Osteoblast (primary cell): ENCODE data around the gene IRX5. TPM values are rescaled to one million over a fixed set of nuclear protein-coding genes. Genes with fewer than 3 reads are reported as not detected.
A peak's percentile ranks its signal among the peaks of the same experiment; 100 is the strongest.

Experiments
- DNase-seq: peaks from one replicate; pipeline ENCODE4 v3.0.0; 2011; ENCODE audit warnings: low spot score, mixed read lengths; ENCODE audit not compliant: insufficient read length; ENCODE audit errors: missing footprints
- H2AFZ ChIP-seq: 2 replicates; pipeline ENCODE4 v1.6.0; 2011; ENCODE audit warnings: mild to moderate bottlenecking, low read length
- H3K27ac ChIP-seq: 2 replicates; pipeline ENCODE4 v1.5.1; 2011; ENCODE audit warnings: mild to moderate bottlenecking, low read depth, low read length, moderate library complexity
- H3K27me3 ChIP-seq: 2 replicates; pipeline ENCODE4 v1.6.0; 2012; ENCODE audit warnings: mild to moderate bottlenecking, control low read depth, inconsistent platforms, low read length, moderate library complexity; ENCODE audit not compliant: insufficient read depth
- H3K36me3 ChIP-seq: 2 replicates; pipeline ENCODE4 v1.5.1; 2011; ENCODE audit warnings: mild to moderate bottlenecking, low read length, control low read depth, moderate library complexity; ENCODE audit not compliant: insufficient read depth
- H3K4me1 ChIP-seq: 2 replicates; pipeline ENCODE4 v1.5.1; 2011; ENCODE audit warnings: mild to moderate bottlenecking, low read length, control low read depth, moderate library complexity; ENCODE audit not compliant: insufficient read depth
- H3K4me2 ChIP-seq: 2 replicates; pipeline ENCODE4 v1.6.0; 2011; ENCODE audit warnings: mild to moderate bottlenecking, low read length; ENCODE audit not compliant: insufficient read depth
- H3K4me3 ChIP-seq: fragments of 200-600 bp; sonication (generic); 3 replicates; pipeline ENCODE4 v1.5.1; 2012; ENCODE audit warnings: mild to moderate bottlenecking, low read length, inconsistent platforms; ENCODE audit not compliant: insufficient read depth
- H3K79me2 ChIP-seq: 2 replicates; pipeline ENCODE4 v1.6.0; 2012; ENCODE audit warnings: mild to moderate bottlenecking, low read length, control low read depth, inconsistent platforms; ENCODE audit not compliant: insufficient read depth
- H3K9me3 ChIP-seq: 2 replicates; pipeline ENCODE4 v1.5.1; 2011; ENCODE audit warnings: low read depth, low read length, control low read depth
- H4K20me1 ChIP-seq: 2 replicates; pipeline ENCODE4 v1.6.0; 2012; ENCODE audit warnings: mild to moderate bottlenecking, low read length, control low read depth; ENCODE audit not compliant: insufficient read depth
- CTCF ChIP-seq: IDR thresholded peaks from 2 replicates; pipeline ENCODE4 v1.5.1; 2011; ENCODE audit warnings: mild to moderate bottlenecking, low read depth, low read length, moderate library complexity; ENCODE audit errors: extremely low read depth
- total RNA-seq: library from RNA; depleted of rRNA; stranded (reverse); fragments of >200 nt; gene quantifications from 2 replicates; pipeline ENCODE4 v1.2.3, GENCODE V29; 2012

IRX5 gene
- total RNA-seq, 1 donor: 19.5 TPM

GRCh38 chr16:54921206-54921824, 9.3 kb upstream of the IRX5 start:
- Histone ChIP-seq H2AFZ (no peak overlapping the region), H3K4me3 (no peak overlapping the region), H3K36me3 (peaks cover 12% of the 10 kb centered on the region), H3K4me1 (peaks cover 37% of the 10 kb centered on the region), H4K20me1 (peaks cover 14% of the 10 kb centered on the region), H3K9me3 (no peaks in the 10 kb centered on the region), H3K27ac (no peak overlapping the region), H3K79me2 (peaks cover 42% of the 10 kb centered on the region), H3K4me2 (no peak overlapping the region), H3K27me3 (no peaks in the 10 kb centered on the region)
- no peak for TF ChIP-seq CTCF
- no peak for DNase-seq

- H3K9me3 ChIP-seq: no peaks in the 10 kb centered on the region
- H3K36me3 ChIP-seq: peaks cover 9% of the 10 kb centered on the region
- no peak overlapping the region for H2AFZ ChIP-seq
- no peaks in the 10 kb centered on the region for H3K27me3 ChIP-seq
- no peak overlapping the region for H3K4me2 ChIP-seq
- peaks cover 23% of the 10 kb centered on the region for H4K20me1 ChIP-seq
- H3K4me1 ChIP-seq: peaks cover 49% of the 10 kb centered on the region
- peaks cover 58% of the 10 kb centered on the region for H3K79me2 ChIP-seq
- no peak for DNase-seq
- no peak for TF ChIP-seq CTCF
- H3K4me3 ChIP-seq: no peak overlapping the region
- H3K27ac ChIP-seq: no peak overlapping the region
These were observed 7.6 kb upstream of the IRX5 start for GRCh38 chr16:54923055-54923473.

- Histone ChIP-seq H2AFZ (no peak overlapping the region), H3K36me3 (peaks cover 6% of the 10 kb centered on the region), H3K4me3 (no peak overlapping the region), H3K27me3 (no peaks in the 10 kb centered on the region), H3K27ac (no peak overlapping the region), H3K4me1 (peaks cover 44% of the 10 kb centered on the region), H3K9me3 (no peaks in the 10 kb centered on the region), H3K4me2 (no peak overlapping the region), H4K20me1 (peaks cover 23% of the 10 kb centered on the region), H3K79me2 (peaks cover 61% of the 10 kb centered on the region)
- DNase-seq: no peak
- no peak for TF ChIP-seq CTCF
These were observed 6.7 kb upstream of the IRX5 start for GRCh38 chr16:54923988-54924387.

GRCh38 chr16:54926166-54926838, 4.4 kb upstream of the IRX5 start:
- Histone ChIP-seq H3K27ac (peak overlapping the region; percentile 41), H3K4me3 (peak overlapping the region; percentile 93), H3K9me3 (no peaks in the 10 kb centered on the region), H3K4me2 (peak overlapping the region; percentile 80), H3K27me3 (no peaks in the 10 kb centered on the region), H4K20me1 (peaks cover 23% of the 10 kb centered on the region), H3K79me2 (peaks cover 70% of the 10 kb centered on the region), H3K36me3 (peaks cover 6% of the 10 kb centered on the region), H3K4me1 (peaks cover 40% of the 10 kb centered on the region), H2AFZ (no peak overlapping the region)
- DNase-seq: peak; percentile 76
- no peak for TF ChIP-seq CTCF
